PC-3 (cell line): Measurements from ENCODE around the gene SH3BP4. TPM values are rescaled to one million over a fixed set of nuclear protein-coding genes. Genes with fewer than 3 reads are reported as not detected.

Source experiments
- ATAC-seq: fragments of 200-7000 bp; cut with Tn5 transposase; 2 replicates; pipeline ENCODE4 v1.9.1; 2020; ENCODE audit warnings: mild to moderate bottlenecking, moderate library complexity
- BruUV-seq: library from RNA; stranded (reverse); fragments of 400-500 nt; replicated peaks from 2 replicates; lab custom pipeline; 2021; lab: Mats Ljungman, UMichigan
- CTCF ChIA-PET: fragments of 300-600 bp; sonication (Branson Sonifier 250); formaldehyde crosslinking; loops from one replicate; lab custom pipeline; 2022; ENCODE audit warnings: antibody characterized with exemption; lab: Charles Lee
- POLR2A ChIA-PET: fragments of 300-600 bp; sonication (Branson Sonifier 250); formaldehyde crosslinking; loops from one replicate; lab custom pipeline; 2022; ENCODE audit warnings: antibody characterized with exemption; ENCODE audit not compliant: unreplicated experiment; lab: Charles Lee
- DNase-seq: peaks from one replicate; pipeline ENCODE4 v3.0.0-alpha.2; 2015
- H2AFZ ChIP-seq: fragments of 300-600 bp; sonication (generic); 2 replicates; pipeline ENCODE4 v1.6.0; 2016; ENCODE audit warnings: antibody characterized with exemption, low read length
- H3F3A ChIP-seq: fragments of 300-600 bp; sonication (generic); one replicate; pipeline ENCODE4 v1.6.0; 2017; ENCODE audit warnings: antibody characterized with exemption, low read length, control low read depth, mild to moderate bottlenecking; ENCODE audit not compliant: unreplicated experiment
- H3K27ac ChIP-seq: fragments of 300-600 bp; sonication (generic); 2 replicates; pipeline ENCODE4 v1.5.1; 2016; ENCODE audit warnings: mild to moderate bottlenecking, low read length
- H3K27me3 ChIP-seq: fragments of 300-600 bp; sonication (generic); 2 replicates; pipeline ENCODE4 v1.6.1; 2016; ENCODE audit warnings: low read length, mixed read lengths
- H3K36me3 ChIP-seq: fragments of 300-600 bp; sonication (generic); 2 replicates; pipeline ENCODE4 v1.6.1; 2016; ENCODE audit warnings: low read depth, mixed run types, low read length, mixed read lengths
- H3K4me1 ChIP-seq: fragments of 300-600 bp; sonication (generic); 2 replicates; pipeline ENCODE4 v1.5.1; 2016; ENCODE audit warnings: low read length; ENCODE audit not compliant: insufficient read depth
- H3K4me2 ChIP-seq: fragments of 300-600 bp; sonication (generic); 2 replicates; pipeline ENCODE4 v1.6.0; 2016; ENCODE audit warnings: low read length
- H3K4me3 ChIP-seq: fragments of 300-600 bp; sonication (generic); 2 replicates; pipeline ENCODE4 v1.5.1; 2016; ENCODE audit warnings: mild to moderate bottlenecking, low read length, mixed read lengths
- H3K79me2 ChIP-seq: fragments of 300-600 bp; sonication (generic); 2 replicates; pipeline ENCODE4 v1.6.1; 2017; ENCODE audit warnings: low read length, mixed read lengths
- H3K9ac ChIP-seq: fragments of 300-600 bp; sonication (generic); 2 replicates; pipeline ENCODE4 v1.6.0; 2016; ENCODE audit warnings: mild to moderate bottlenecking, low read length
- H3K9me2 ChIP-seq: fragments of 300-600 bp; sonication (generic); replicated peaks from 2 replicates; pipeline ENCODE4 v1.6.1; 2016; ENCODE audit warnings: mixed run types, low read length, mixed read lengths
- H3K9me3 ChIP-seq: fragments of 300-600 bp; sonication (generic); 2 replicates; pipeline ENCODE4 v1.6.1; 2016; ENCODE audit warnings: low read length, mixed read lengths
- H4K20me1 ChIP-seq: fragments of 300-600 bp; sonication (generic); 2 replicates; pipeline ENCODE4 v1.6.1; 2016; ENCODE audit warnings: low read length, mixed read lengths
- EZH2 ChIP-seq: fragments of 300-600 bp; sonication (generic); IDR thresholded peaks from one replicate; pipeline ENCODE4 v1.6.1; 2017; ENCODE audit warnings: antibody characterized with exemption, mild to moderate bottlenecking, low read length; ENCODE audit not compliant: unreplicated experiment
- EZH2phosphoT487 ChIP-seq: fragments of 300-600 bp; sonication (generic); IDR thresholded peaks from 2 replicates; pipeline ENCODE4 v1.6.1; 2018; ENCODE audit warnings: mild to moderate bottlenecking, antibody characterized with exemption, low read length, borderline replicate concordance
- intact Hi-C: fragments of 100-400 bp; cut with micrococcal nuclease; formaldehyde crosslinking; loops from 2 replicates; pipeline ENCODE4 v1.9.0; 2023
- total RNA-seq: library from RNA; depleted of rRNA; stranded (reverse); fragments of >200 nt; gene quantifications from 2 replicates; pipeline ENCODE4 v1.2.3, GENCODE V29; 2014
- TF ChIP-seq, protein P1 (sequence below): fragments of 300-600 bp; sonication (generic); conservative IDR thresholded peaks from 2 replicates; pipeline ENCODE4 v1.5.1; 2017; ENCODE audit warnings: antibody characterized with exemption, low read depth, mild to moderate bottlenecking, low read length

The SH3BP4 gene
- total RNA-seq, 1 experiment from 2014 or later, result 35.2 TPM

DNA sequence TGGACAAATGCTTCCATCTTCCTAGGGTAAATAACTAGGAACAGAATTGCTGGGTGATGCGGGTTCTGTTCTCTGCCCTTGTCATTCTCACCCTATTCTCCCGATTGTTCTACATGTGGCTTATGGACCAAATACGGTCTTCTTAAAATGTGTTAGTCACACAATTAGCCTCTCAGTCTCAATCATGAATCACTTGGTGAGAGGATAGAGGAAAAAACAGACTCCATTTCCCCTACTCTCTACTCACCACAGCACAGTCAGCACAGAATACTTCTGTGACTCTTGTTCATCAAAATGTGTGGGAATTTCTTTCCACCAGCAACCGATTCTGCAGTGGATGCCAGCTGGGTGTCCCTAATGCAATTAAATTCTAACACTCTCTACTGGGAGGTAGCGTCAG, 125.2 kb downstream of the SH3BP4 start:
- Histone ChIP-seq H3K27me3 (no peaks in the 10 kb centered on the region), H3K36me3 (no peaks in the 10 kb centered on the region), H3F3A (no peaks in the 10 kb centered on the region), H3K9me2 (no peaks in the 10 kb centered on the region), H3K4me2 (no peak overlapping the region), H3K27ac (no peak overlapping the region), H3K4me3 (no peak overlapping the region), H3K9me3 (no peaks in the 10 kb centered on the region), H3K79me2 (no peaks in the 10 kb centered on the region), H3K4me1 (peaks cover 13% of the 10 kb centered on the region), H2AFZ (no peak overlapping the region), H3K9ac (no peak overlapping the region), H4K20me1 (no peaks in the 10 kb centered on the region)
- DNase-seq, result no peak
- ATAC-seq, result no peak
- no peak for TF ChIP-seq EZH2
- CTCF ChIA-PET, result no interaction called here
- intact Hi-C loops, result no loop called here
- POLR2A ChIA-PET, result no interaction called here
- no TSS peak for BruUV-seq

DNA sequence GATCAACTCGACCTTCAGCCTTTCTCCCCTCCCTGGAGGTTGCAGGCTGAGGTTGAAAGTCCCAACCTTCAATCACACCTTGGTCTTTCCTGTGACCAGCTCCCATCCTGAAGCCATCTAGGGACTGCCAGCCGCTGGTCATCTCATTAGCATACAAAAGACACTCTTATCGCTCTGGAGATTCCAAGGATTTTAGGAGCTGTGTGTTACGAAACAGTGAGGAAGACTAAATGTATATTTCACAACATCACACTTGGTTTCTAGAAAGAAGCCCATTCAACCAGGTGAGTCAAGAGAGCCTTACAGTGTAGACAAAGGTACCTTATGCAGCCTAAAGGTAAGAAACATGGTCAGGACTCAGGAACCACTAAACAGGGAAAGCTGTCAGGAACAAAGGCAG, 126.4 kb downstream of the SH3BP4 start:
- no peak overlapping the region for H3K4me2 ChIP-seq
- H3K9ac ChIP-seq, result no peak overlapping the region
- no peaks in the 10 kb centered on the region for H4K20me1 ChIP-seq
- no peak overlapping the region for H3K27ac ChIP-seq
- TF ChIP-seq EZH2, result no peak
- TF ChIP-seq EZH2phosphoT487, result no peak
- TF ChIP-seq, protein P1, sequence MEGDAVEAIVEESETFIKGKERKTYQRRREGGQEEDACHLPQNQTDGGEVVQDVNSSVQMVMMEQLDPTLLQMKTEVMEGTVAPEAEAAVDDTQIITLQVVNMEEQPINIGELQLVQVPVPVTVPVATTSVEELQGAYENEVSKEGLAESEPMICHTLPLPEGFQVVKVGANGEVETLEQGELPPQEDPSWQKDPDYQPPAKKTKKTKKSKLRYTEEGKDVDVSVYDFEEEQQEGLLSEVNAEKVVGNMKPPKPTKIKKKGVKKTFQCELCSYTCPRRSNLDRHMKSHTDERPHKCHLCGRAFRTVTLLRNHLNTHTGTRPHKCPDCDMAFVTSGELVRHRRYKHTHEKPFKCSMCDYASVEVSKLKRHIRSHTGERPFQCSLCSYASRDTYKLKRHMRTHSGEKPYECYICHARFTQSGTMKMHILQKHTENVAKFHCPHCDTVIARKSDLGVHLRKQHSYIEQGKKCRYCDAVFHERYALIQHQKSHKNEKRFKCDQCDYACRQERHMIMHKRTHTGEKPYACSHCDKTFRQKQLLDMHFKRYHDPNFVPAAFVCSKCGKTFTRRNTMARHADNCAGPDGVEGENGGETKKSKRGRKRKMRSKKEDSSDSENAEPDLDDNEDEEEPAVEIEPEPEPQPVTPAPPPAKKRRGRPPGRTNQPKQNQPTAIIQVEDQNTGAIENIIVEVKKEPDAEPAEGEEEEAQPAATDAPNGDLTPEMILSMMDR, result no peak
- no peak overlapping the region for H2AFZ ChIP-seq
- no peaks in the 10 kb centered on the region for H3K27me3 ChIP-seq
- no peaks in the 10 kb centered on the region for H3F3A ChIP-seq
- POLR2A ChIA-PET, result interaction anchor here (0.7 kb wide), 1 partner anchor 48 kb away, joined by 4 read pairs; no protein-coding TSS in a partner anchor
- CTCF ChIA-PET, result no interaction called here
- intact Hi-C loops, result no loop called here
- DNase-seq, result no peak
- no peak overlapping the region for H3K4me3 ChIP-seq
- H3K9me2 ChIP-seq, result no peaks in the 10 kb centered on the region
- peaks cover 13% of the 10 kb centered on the region for H3K4me1 ChIP-seq
- BruUV-seq, result no TSS peak
- H3K79me2 ChIP-seq, result no peaks in the 10 kb centered on the region
- H3K36me3 ChIP-seq, result no peaks in the 10 kb centered on the region
- H3K9me3 ChIP-seq, result no peaks in the 10 kb centered on the region
- no peak for ATAC-seq

DNA sequence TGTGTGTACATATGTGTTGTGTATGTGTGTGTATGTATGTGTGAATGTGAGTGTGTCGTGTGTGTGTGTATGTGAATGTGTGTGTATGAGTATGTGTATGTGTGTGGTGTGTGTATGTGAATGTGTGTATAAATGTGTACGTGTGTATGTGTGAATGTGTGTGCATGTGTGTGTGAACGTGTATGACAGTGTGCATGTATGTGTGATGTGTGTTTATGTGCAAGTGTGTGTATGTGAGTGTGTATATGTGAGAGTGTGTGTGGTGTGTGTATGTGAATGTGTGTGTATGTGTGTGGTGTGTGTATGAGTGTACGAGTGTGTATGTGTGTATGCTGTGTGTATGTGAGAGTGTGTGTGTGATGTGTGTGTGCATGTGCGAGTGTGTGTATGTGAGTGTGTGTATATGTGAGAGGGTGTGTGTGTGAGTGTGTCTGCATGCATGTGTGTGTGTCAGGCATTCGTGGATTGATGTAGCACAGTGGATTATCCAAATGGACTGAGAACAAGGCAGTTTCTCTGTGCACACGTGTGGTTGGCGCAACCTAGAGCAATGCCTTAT, 127.2 kb downstream of the SH3BP4 start:
- peaks cover 13% of the 10 kb centered on the region for H3K4me1 ChIP-seq
- CTCF ChIA-PET, result no interaction called here
- TF ChIP-seq EZH2phosphoT487 (no peak), EZH2 (no peak)
- TF ChIP-seq, protein P1, result no peak
- ATAC-seq, result no peak
- POLR2A ChIA-PET, result no interaction called here
- H3F3A ChIP-seq, result no peaks in the 10 kb centered on the region
- DNase-seq, result no peak
- no TSS peak for BruUV-seq
- no peak overlapping the region for H3K9ac ChIP-seq
- no peak overlapping the region for H3K4me3 ChIP-seq
- intact Hi-C loops, result no loop called here
- H3K27ac ChIP-seq, result no peak overlapping the region
- H3K36me3 ChIP-seq, result no peaks in the 10 kb centered on the region
- H3K79me2 ChIP-seq, result no peaks in the 10 kb centered on the region
- H2AFZ ChIP-seq, result no peak overlapping the region
- no peak overlapping the region for H3K4me2 ChIP-seq
- no peaks in the 10 kb centered on the region for H3K9me2 ChIP-seq
- no peaks in the 10 kb centered on the region for H4K20me1 ChIP-seq
- H3K27me3 ChIP-seq, result no peaks in the 10 kb centered on the region
- no peaks in the 10 kb centered on the region for H3K9me3 ChIP-seq
